Endothelial cell of umbilical vein (primary cell): ENCODE measurements around the gene PALB2. TPM values are rescaled to one million over a fixed set of nuclear protein-coding genes. Genes with fewer than 3 reads are reported as not detected.
"Not testable (repeated sequence)": the region's sequence is repeated elsewhere in the genome, so short reads cannot be mapped to it uniquely, and the experiment has no call there.

Source experiments
- BruUV-seq: library from RNA; stranded (reverse); fragments of 400-500 nt; replicated peaks from 2 replicates; lab custom pipeline; 2021; lab: Mats Ljungman, UMichigan
- CTCF ChIA-PET: fragments of 300-600, 350-600 bp; sonication (Branson Sonifier 250); formaldehyde crosslinking; loops from one replicate; lab custom pipeline; 2021; ENCODE audit warnings: antibody characterized with exemption, inconsistent platforms; lab: Charles Lee
- POLR2A ChIA-PET: fragments of 300-600, 350-600 bp; sonication (Branson Sonifier 250); formaldehyde crosslinking; loops from one replicate; lab custom pipeline; 2021; ENCODE audit warnings: antibody characterized with exemption, inconsistent platforms; lab: Charles Lee
- DNase-seq: peaks from one replicate; pipeline ENCODE4 v3.0.0-alpha.2; 2011; ENCODE audit warnings: low read depth, low spot score
- FAIRE-seq: peaks from 2 replicates; lab custom pipeline; 2011; peaks lifted over from hg19 to GRCh38; lab: Jason Lieb, UNC
- H2AFZ ChIP-seq: 2 replicates; pipeline ENCODE4 v1.6.0; 2012; ENCODE audit warnings: low read depth, low read length, control low read depth, inconsistent platforms
- H3K27ac ChIP-seq: 2 replicates; pipeline ENCODE4 v1.5.1; 2011; ENCODE audit warnings: low read depth, mild to moderate bottlenecking, control low read depth, low read length, moderate library complexity; ENCODE audit not compliant: insufficient read depth
- H3K27me3 ChIP-seq, 2 experiments: 2 replicates each; pipeline versions ENCODE4 v1.6.0 to v1.6.1; 2011; ENCODE audit warnings: low read length in 2 of 2, mixed read lengths in 1 of 2; ENCODE audit not compliant: control insufficient read depth in 2 of 2, insufficient read depth in 2 of 2
- H3K36me3 ChIP-seq, 2 experiments: 2 replicates in 1 of 2; 3 replicates in 1 of 2; pipeline ENCODE4 v1.5.1; 2011; ENCODE audit warnings: low read length in 2 of 2, mild to moderate bottlenecking in 1 of 2, moderate library complexity in 1 of 2; ENCODE audit not compliant: control insufficient read depth in 2 of 2, insufficient read depth in 2 of 2; ENCODE audit errors: extremely low read depth in 1 of 2
- H3K4me1 ChIP-seq: 3 replicates; pipeline ENCODE4 v1.5.1; 2011; ENCODE audit warnings: mild to moderate bottlenecking, low read length; ENCODE audit not compliant: control insufficient read depth, insufficient read depth; ENCODE audit errors: extremely low read depth
- H3K4me2 ChIP-seq: 2 replicates; pipeline ENCODE4 v1.6.1; 2011; ENCODE audit warnings: low read length, control low read depth, mixed read lengths; ENCODE audit not compliant: insufficient read depth
- H3K4me3 ChIP-seq, 3 experiments: fragments of 200-600 bp in 1 of 3; sonication (generic), shearing (Covaris generic) in 1 of 3; replicated peaks in 1 of 3; 2 replicates each; pipeline ENCODE4 v1.5.1; 2011 to 2016; ENCODE audit warnings: control low read depth in 3 of 3, low read length in 3 of 3, mild to moderate bottlenecking in 2 of 3, inconsistent platforms in 1 of 3, low read depth in 1 of 3, moderate library complexity in 1 of 3; ENCODE audit not compliant: insufficient read depth in 1 of 3
- H3K79me2 ChIP-seq: 2 replicates; pipeline ENCODE4 v1.6.0; 2012; ENCODE audit warnings: low read length, inconsistent platforms; ENCODE audit not compliant: control insufficient read depth, insufficient read depth
- H3K9ac ChIP-seq: replicated peaks from 2 replicates; pipeline ENCODE3; 2011; ENCODE audit warnings: low read length, control low read depth; ENCODE audit not compliant: insufficient read depth; ENCODE audit errors: extremely low read depth
- H3K9me1 ChIP-seq: replicated peaks from 3 replicates; pipeline ENCODE4 v1.6.0; 2011; ENCODE audit warnings: mild to moderate bottlenecking, low read length; ENCODE audit not compliant: control insufficient read depth, insufficient read depth; ENCODE audit errors: extremely low read depth
- H3K9me3 ChIP-seq: replicated peaks from 2 replicates; pipeline ENCODE4 v1.5.1; 2012; ENCODE audit warnings: low read length, inconsistent platforms; ENCODE audit not compliant: control insufficient read depth, insufficient read depth
- H4K20me1 ChIP-seq: replicated peaks from 2 replicates; pipeline ENCODE3; 2011; ENCODE audit warnings: mild to moderate bottlenecking, low read length; ENCODE audit not compliant: control insufficient read depth, insufficient read depth; ENCODE audit errors: extremely low read depth
- EZH2 ChIP-seq: IDR thresholded peaks from 2 replicates; pipeline ENCODE4 v1.6.1; 2012; ENCODE audit warnings: borderline replicate concordance, low read depth, mild to moderate bottlenecking, moderate library complexity, low read length, inconsistent platforms; ENCODE audit not compliant: severe bottlenecking
- FOS ChIP-seq: IDR thresholded peaks from 2 replicates; pipeline ENCODE4 v1.6.1; 2011; ENCODE audit warnings: mild to moderate bottlenecking, low read length, moderate library complexity, borderline replicate concordance; ENCODE audit not compliant: insufficient read depth
- GATA2 ChIP-seq: IDR thresholded peaks from 2 replicates; pipeline ENCODE4 v1.7.0; 2011; ENCODE audit warnings: low read depth, mild to moderate bottlenecking, moderate library complexity, mixed read lengths, low read length; ENCODE audit not compliant: insufficient read length, insufficient read depth
- JUN ChIP-seq: IDR thresholded peaks from 2 replicates; pipeline ENCODE4 v1.6.1; 2011; ENCODE audit warnings: borderline replicate concordance, low read depth; ENCODE audit not compliant: insufficient read length, insufficient read depth
- MAX ChIP-seq: IDR thresholded peaks from 2 replicates; pipeline ENCODE4 v1.6.1; 2011; ENCODE audit not compliant: insufficient read depth, insufficient read length
- MYC ChIP-seq: IDR thresholded peaks from one replicate; pipeline ENCODE4 v1.6.1; 2011; ENCODE audit warnings: mild to moderate bottlenecking, low read depth, low read length
- POLR2A ChIP-seq: IDR thresholded peaks from 2 replicates; pipeline ENCODE4 v1.6.1; 2012; ENCODE audit warnings: low read depth, mild to moderate bottlenecking, control low read depth, low read length
- POLR2AphosphoS5 ChIP-seq: IDR thresholded peaks from 2 replicates; pipeline ENCODE4 v1.6.1; 2012; ENCODE audit warnings: low read depth, mild to moderate bottlenecking, control low read depth, low read length, moderate library complexity; ENCODE audit not compliant: insufficient read depth
- dilution Hi-C: fragments of 300-500 bp; cut with MboI; formaldehyde crosslinking; loops from one replicate; pipeline ENCODE4 v1.15.0; 2019; ENCODE audit warnings: low sequenced_read_pairs; ENCODE audit not compliant: extremely low pct_ligation_motif_present
- intact Hi-C: fragments of 100-400 bp; cut with micrococcal nuclease; formaldehyde crosslinking; loops from one replicate; pipeline ENCODE4 v1.10.0; 2022
- polyA plus RNA-seq, 4 experiments: library from polyadenylated mRNA; depleted of rRNA in 3 of 4; stranded (reverse) in 3 of 4; unstranded in 1 of 4; fragments of >200 nt; gene quantifications; 2 replicates each; pipeline versions ENCODE4 v1.2.1 to v1.2.3, GENCODE V29; 2011 to 2012; ENCODE audit warnings: missing spikeins in 1 of 4
- total RNA-seq: library from RNA; stranded (reverse); gene quantifications from 2 replicates; pipeline ENCODE4 v1.2.3, GENCODE V29; 2021
- TF ChIP-seq, protein P1 (sequence below), 2 donors: IDR thresholded peaks; 1 replicate in 1 of 2; 2 replicates in 1 of 2; pipeline ENCODE4 v1.5.1; 2011; ENCODE audit warnings: low read length in 2 of 2, mild to moderate bottlenecking in 2 of 2, moderate library complexity in 2 of 2, control low read depth in 1 of 2, inconsistent platforms in 1 of 2, low read depth in 1 of 2; ENCODE audit not compliant: insufficient read depth in 1 of 2; ENCODE audit errors: extremely low read depth in 1 of 2

Gene PALB2
- total and polyA plus RNA-seq, 2 donors (not counting 3 experiments of a cell fraction or from before 2014, with no cell fraction given), result 5.1 to 15.6 TPM

DNA sequence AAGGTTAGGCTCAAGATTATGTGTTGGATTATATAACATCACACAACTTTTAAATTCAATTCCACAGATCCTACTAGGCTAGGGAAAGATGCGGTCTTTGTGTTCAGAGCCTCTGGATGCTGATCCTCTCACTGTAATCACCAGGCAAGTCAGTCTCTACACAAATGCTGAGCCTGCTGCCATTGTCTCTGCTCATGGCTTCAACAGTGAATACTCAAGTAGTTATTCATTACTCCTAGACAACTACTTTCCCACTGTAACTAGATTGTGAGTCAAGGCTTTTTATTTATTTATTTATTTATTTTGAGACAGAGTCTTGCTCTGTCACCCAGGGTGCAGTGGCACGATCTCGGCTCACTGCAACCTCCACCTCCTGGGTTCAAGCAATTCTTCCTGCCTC is 29.2 kb downstream of the PALB2 start:
- no TSS peak for BruUV-seq
- Histone ChIP-seq H4K20me1 (no peaks in the 10 kb centered on the region), H2AFZ (no peak overlapping the region), H3K4me2 (no peak overlapping the region), H3K4me3 (no peak overlapping the region), H3K9me3 (no peaks in the 10 kb centered on the region), H3K27ac (no peak overlapping the region), H3K9me1 (no peaks in the 10 kb centered on the region), H3K27me3 (no peaks in the 10 kb centered on the region), H3K9ac (no peak overlapping the region), H3K36me3 (no peaks in the 10 kb centered on the region), H3K4me1 (peaks cover 18% of the 10 kb centered on the region), H3K79me2 (no peaks in the 10 kb centered on the region)
- intact Hi-C loops, result no loop called here
- POLR2A ChIA-PET, result no interaction called here
- CTCF ChIA-PET, result no interaction called here
- FAIRE-seq (no peak), DNase-seq (no peak)
- TF ChIP-seq POLR2A (no peak), MAX (no peak), EZH2 (no peak), GATA2 (no peak), FOS (no peak), MYC (no peak), JUN (no peak), POLR2AphosphoS5 (no peak)
- TF ChIP-seq, protein P1, sequence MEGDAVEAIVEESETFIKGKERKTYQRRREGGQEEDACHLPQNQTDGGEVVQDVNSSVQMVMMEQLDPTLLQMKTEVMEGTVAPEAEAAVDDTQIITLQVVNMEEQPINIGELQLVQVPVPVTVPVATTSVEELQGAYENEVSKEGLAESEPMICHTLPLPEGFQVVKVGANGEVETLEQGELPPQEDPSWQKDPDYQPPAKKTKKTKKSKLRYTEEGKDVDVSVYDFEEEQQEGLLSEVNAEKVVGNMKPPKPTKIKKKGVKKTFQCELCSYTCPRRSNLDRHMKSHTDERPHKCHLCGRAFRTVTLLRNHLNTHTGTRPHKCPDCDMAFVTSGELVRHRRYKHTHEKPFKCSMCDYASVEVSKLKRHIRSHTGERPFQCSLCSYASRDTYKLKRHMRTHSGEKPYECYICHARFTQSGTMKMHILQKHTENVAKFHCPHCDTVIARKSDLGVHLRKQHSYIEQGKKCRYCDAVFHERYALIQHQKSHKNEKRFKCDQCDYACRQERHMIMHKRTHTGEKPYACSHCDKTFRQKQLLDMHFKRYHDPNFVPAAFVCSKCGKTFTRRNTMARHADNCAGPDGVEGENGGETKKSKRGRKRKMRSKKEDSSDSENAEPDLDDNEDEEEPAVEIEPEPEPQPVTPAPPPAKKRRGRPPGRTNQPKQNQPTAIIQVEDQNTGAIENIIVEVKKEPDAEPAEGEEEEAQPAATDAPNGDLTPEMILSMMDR (IDR thresholded peaks at IDR 0.05; ENCODE audit: extremely low read depth in 1 of 2, insufficient read depth in 1 of 2, low read depth in 1 of 2, low read length in 2 of 2), result no peak
- dilution Hi-C loops, result no loop called here

GRCh38 chr16:23610905-23611304 is 30.2 kb downstream of the PALB2 start:
- DNase-seq, H3K79me2 ChIP-seq, POLR2A ChIA-PET, H4K20me1 ChIP-seq, CTCF ChIA-PET, H3K4me3 ChIP-seq, H2AFZ ChIP-seq, dilution Hi-C loops, H3K27me3 ChIP-seq, BruUV-seq, intact Hi-C loops, H3K4me2 ChIP-seq, H3K36me3 ChIP-seq, H3K9ac ChIP-seq, H3K9me3 ChIP-seq, H3K27ac ChIP-seq, H3K9me1 ChIP-seq, FAIRE-seq: not testable (repeated sequence)
- peaks cover 15% of the 10 kb centered on the region for H3K4me1 ChIP-seq
